GM12873 (cell line): ENCODE measurements around the gene UBE4A.
A peak's percentile ranks its signal among the peaks of the same experiment; 100 is the strongest.

ENCODE experiments used
- TF ChIP-seq, protein P1 (sequence below): IDR thresholded peaks from 2 replicates; pipeline ENCODE4 v1.5.1; 2012; ENCODE audit warnings: low read depth, mild to moderate bottlenecking, moderate library complexity, low read length, control low read depth; ENCODE audit not compliant: insufficient read depth; ENCODE audit errors: missing control alignments

The UBE4A gene

DNA sequence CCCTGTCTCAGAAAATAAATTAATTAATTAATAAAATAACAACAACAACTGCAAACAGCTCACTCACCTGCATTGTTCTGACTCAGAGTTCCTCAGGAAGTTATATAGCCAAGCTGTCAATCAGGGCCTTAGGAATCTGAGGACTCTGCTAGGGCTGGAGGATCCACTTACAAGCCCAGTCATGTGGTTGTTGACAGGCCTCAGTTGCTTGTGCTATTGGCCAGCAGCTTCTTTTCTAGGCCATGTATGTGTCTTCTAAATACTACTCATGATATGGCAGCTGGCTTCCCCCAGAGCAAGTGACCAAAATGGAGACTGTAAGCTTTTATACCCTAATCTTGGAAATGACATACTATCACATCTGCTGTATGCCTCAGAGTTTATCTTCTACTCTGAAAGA lies 21.2 kb downstream of the UBE4A start:
- TF ChIP-seq, protein P1, sequence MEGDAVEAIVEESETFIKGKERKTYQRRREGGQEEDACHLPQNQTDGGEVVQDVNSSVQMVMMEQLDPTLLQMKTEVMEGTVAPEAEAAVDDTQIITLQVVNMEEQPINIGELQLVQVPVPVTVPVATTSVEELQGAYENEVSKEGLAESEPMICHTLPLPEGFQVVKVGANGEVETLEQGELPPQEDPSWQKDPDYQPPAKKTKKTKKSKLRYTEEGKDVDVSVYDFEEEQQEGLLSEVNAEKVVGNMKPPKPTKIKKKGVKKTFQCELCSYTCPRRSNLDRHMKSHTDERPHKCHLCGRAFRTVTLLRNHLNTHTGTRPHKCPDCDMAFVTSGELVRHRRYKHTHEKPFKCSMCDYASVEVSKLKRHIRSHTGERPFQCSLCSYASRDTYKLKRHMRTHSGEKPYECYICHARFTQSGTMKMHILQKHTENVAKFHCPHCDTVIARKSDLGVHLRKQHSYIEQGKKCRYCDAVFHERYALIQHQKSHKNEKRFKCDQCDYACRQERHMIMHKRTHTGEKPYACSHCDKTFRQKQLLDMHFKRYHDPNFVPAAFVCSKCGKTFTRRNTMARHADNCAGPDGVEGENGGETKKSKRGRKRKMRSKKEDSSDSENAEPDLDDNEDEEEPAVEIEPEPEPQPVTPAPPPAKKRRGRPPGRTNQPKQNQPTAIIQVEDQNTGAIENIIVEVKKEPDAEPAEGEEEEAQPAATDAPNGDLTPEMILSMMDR: no peak

DNA sequence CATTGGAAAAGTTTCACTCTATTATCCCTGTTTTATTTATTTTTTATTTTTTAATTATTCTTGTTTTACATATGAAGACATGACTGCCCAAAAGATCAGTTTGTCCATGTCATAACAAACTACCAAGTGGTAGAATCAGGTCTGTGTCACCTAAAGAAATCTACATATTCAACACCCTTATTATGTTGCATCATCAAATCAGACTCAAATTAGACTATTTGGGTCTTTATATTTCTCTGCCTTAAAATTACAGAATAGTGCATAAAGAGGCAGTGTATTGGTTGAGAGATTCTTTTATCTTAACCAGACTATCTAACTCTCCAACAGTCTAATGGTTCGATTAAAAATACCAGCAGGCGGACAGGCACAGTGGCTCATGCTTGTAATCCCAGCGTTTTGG lies 23.6 kb downstream of the UBE4A start:
- TF ChIP-seq, protein P1: no peak

DNA sequence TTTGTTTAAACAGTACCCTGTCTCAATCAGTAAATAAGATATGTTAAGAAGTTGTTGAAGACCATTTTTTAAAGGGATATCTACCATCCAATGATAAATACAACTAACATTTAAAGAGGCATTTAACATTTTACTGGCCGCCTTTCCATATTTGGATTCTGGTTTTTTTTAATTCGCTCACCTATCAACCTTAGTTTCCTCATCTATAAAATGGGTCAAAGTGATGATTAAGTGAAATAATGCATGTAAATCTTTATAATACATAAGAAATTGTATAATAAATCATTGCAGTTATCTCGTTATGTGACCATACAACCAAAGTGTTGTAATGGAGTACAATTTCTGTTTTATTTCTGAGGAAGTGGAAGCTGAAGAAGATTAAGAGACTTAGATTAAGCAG lies 24.3 kb downstream of the UBE4A start:
- TF ChIP-seq, protein P1: no peak

DNA sequence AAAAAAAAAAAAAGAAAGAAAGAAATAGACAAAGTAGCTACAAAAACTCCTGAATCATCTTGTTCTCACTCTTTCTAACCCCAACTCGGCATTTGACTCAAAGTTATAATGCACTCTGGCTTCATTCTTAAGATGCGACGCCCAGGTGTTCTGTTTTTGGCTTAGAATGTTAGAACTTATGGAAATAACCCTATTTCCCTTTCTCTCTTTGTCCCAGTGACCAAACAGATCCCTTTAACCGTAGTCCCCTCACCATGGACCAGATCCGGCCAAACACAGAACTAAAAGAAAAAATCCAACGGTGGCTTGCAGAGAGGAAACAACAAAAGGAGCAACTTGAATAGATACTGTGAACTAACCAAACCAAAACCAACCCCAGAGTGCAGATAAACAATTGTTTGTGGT lies 36.7 kb downstream of the UBE4A start:
- TF ChIP-seq, protein P1: no peak

DNA sequence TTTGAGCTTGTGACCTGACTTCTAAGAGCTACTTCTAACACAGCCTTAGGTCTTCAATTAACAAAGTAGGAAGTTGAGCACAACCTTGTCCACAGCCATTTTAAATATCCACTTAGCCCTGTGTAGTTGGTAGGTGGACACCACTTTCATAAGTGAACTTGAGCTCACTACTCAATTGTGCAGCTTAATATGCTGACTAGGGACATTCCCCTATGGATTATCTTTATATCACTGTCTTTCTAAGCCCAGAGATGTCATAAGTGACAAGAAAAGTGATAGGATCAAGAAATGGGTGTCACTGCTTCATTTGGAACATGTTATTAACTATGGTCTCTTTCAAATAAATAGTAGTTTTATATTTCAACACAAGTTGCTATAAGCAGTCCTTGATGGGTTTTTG lies 38.0 kb downstream of the UBE4A start:
- TF ChIP-seq, protein P1: no peak

DNA sequence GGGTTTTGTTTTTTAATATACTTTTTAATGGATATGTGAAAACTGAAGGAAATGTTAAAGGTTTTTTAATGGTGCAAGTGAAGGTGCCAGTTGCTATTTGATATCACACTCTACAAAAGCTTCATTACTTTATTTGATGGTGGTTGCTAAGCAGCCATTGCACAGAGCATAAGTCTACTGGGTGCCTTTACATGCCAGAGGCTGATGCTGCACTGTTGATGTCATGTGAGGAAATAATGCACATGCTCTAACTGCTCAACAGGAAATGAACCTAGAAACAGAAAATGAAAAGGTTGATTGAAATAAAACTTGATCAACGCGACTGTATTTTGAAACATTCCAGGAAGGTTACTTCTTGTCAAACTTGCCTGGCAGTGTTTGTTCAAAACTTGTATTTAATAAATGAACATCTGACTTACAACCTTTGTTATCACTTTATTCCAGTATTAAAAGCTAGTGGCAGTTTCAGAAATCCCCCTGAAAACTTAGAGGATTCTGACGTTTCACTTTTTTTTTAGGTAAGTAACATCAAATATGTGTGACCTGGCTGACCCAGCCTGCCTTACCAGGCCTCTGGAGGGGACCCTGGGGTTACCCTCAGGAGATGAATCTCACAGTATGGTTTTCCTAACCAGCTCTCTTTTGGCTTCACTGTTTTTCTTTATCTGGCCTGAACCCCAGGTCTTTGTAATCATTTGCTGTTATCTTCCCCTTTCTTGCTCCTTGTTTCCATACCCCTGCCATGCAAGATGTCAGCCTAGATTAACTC lies 39.6 kb downstream of the UBE4A start:
- TF ChIP-seq, protein P1: no peak

DNA sequence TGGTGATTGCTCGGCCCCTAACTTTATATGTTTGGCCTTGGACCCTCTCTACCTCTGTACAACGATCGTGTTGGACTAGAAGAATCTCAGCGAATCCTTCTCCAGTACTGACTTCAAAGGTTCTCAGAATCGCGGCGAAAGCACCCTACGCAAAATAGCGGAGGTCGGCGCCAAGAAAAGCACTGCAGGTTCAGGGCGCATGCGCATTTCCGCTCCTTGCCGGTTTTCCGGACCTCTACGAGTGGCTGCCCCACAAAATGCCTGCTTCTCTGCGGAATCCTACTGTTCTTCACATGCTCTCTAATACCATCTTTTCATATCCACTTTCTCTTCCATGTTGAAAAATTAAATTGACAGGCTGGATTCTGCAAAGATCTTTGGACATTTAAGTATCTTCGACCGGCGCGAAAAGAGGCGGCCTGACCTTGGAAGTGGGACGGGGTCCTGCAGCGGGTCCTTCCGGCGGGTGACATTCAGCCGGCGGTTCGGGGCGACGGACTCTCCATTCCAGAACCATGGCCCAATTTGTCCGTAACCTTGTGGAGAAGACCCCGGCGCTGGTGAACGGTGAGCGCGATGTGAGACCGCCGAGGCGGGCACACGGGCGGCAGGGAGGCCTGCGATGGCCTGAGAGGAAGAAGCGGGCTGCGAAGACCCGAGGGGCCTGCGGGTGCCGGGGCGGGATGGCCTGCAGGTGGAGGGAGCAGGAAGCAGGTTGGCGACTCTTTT lies 41.9 kb downstream of the UBE4A start, which contains the start of gene ATP5MG:
ATP5MG (plus strand) TSS at position 456 of the 729 bp plus-strand sequence; CDS start at position 516, 60 bp downstream.
- TF ChIP-seq, protein P1: peak; percentile 30
